OCI-LY1 (cell line): ENCODE data around the gene ZNF667.

Experiments used
- EZH2 ChIP-seq: fragments of 200-600 bp; sonication (generic), shearing (Covaris generic); IDR thresholded peaks from 2 replicates; pipeline ENCODE4 v1.8.0; 2017; ENCODE audit warnings: borderline replicate concordance, mixed run types, mild to moderate bottlenecking, antibody characterized with exemption, low read length, moderate library complexity, mixed read lengths
- TF ChIP-seq, protein P1 (sequence below): fragments of 200-600 bp; sonication (generic), shearing (Covaris generic); IDR thresholded peaks from 2 replicates; pipeline ENCODE4 v1.5.1; 2017; ENCODE audit warnings: mild to moderate bottlenecking, antibody characterized with exemption, low read length, moderate library complexity, mixed read lengths

DNA sequence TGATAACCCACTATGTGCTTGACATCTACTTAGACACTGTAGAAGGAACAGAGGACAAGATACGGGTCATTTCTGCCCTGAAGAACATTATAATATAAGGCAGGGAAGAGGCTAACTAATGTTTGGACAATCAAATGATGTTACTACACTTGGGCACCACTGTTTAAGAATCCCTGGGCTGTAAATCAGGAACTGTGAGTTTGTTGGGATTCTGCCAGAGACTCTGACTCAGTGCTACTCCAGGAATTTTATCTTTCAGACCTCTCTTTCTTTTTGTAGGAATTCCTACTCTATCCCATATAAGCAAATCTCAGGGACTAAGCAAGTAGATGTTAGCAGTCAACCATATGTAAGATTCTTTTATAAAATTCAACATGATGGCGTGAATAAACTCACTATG, 27.4 kb upstream of the ZNF667 start:
- TF ChIP-seq, protein P1, sequence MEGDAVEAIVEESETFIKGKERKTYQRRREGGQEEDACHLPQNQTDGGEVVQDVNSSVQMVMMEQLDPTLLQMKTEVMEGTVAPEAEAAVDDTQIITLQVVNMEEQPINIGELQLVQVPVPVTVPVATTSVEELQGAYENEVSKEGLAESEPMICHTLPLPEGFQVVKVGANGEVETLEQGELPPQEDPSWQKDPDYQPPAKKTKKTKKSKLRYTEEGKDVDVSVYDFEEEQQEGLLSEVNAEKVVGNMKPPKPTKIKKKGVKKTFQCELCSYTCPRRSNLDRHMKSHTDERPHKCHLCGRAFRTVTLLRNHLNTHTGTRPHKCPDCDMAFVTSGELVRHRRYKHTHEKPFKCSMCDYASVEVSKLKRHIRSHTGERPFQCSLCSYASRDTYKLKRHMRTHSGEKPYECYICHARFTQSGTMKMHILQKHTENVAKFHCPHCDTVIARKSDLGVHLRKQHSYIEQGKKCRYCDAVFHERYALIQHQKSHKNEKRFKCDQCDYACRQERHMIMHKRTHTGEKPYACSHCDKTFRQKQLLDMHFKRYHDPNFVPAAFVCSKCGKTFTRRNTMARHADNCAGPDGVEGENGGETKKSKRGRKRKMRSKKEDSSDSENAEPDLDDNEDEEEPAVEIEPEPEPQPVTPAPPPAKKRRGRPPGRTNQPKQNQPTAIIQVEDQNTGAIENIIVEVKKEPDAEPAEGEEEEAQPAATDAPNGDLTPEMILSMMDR = no peak
- TF ChIP-seq EZH2 = no peak
